K562 (cell line): ENCODE results near the gene SPATA13.

ENCODE experiments used
- TBP ChIP-seq: optimal IDR thresholded peaks from 2 replicates; pipeline ENCODE3; 2011; ENCODE audit warnings: low read depth, low read length, improper control_type of control experiment
- ZSCAN29 ChIP-seq: fragments of 450-650 bp; IDR thresholded peaks from 2 replicates; pipeline ENCODE4 v1.6.1; 2017

- TF ChIP-seq ZSCAN29 = no peak
- TF ChIP-seq TBP = no peak
These were observed 673 bp downstream of the SPATA13 start for GRCh38 chr13:24161010-24161775.
